Fibroblast of the aortic adventitia (primary cell): ENCODE results near the gene SCART1. TPM values are rescaled to one million over a fixed set of nuclear protein-coding genes. Genes with fewer than 3 reads are reported as not detected.
A peak's percentile ranks its signal among the peaks of the same experiment; 100 is the strongest.
"Not testable (repeated sequence)": the region's sequence is repeated elsewhere in the genome, so short reads cannot be mapped to it uniquely, and the experiment has no call there.

Experiments used
- DNase-seq: peaks from one replicate; pipeline ENCODE4 v3.0.0-alpha.2; 2010; ENCODE audit warnings: low read depth
- H3K4me3 ChIP-seq: 2 replicates; pipeline ENCODE4 v1.5.1; 2011; ENCODE audit warnings: low read depth, mild to moderate bottlenecking, control low read depth, low read length, moderate library complexity
- CTCF ChIP-seq: IDR thresholded peaks from 2 replicates; pipeline ENCODE4 v1.5.1; 2011; ENCODE audit warnings: mild to moderate bottlenecking, low read length, control low read depth, inconsistent platforms; ENCODE audit not compliant: insufficient read depth
- total RNA-seq: library from RNA; depleted of rRNA; stranded (reverse); fragments of >200 nt; gene quantifications from 2 replicates; pipeline ENCODE4 v1.2.3, GENCODE V29; 2012; ENCODE audit warnings: low replicate concordance

The SCART1 gene
- total RNA-seq, 1 donor, result 1.6 TPM

GRCh38 chr10:133422807-133423771, 30.7 kb upstream of the SCART1 start:
- H3K4me3 ChIP-seq, result no peak overlapping the region
- no peak for DNase-seq
- no peak for TF ChIP-seq CTCF

- not testable (repeated sequence) for DNase-seq, H3K4me3 ChIP-seq
Observed at GRCh38 chr10:133424102-133424501, 29.6 kb upstream of the SCART1 start.

GRCh38 chr10:133424601-133425000, 29.1 kb upstream of the SCART1 start, which contains the start of gene SPRN:
TSS of gene SPRN (minus strand) at chr10:133424625. CDS start at chr10:133423681, 944 bp downstream.
- not testable (repeated sequence) for H3K4me3 ChIP-seq, DNase-seq

- DNase-seq, H3K4me3 ChIP-seq: not testable (repeated sequence)
Observed at GRCh38 chr10:133429571-133429970, 24.2 kb upstream of the SCART1 start.

GRCh38 chr10:133431888-133432613, 21.7 kb upstream of the SCART1 start:
- not testable (repeated sequence) for DNase-seq, H3K4me3 ChIP-seq

- H3K4me3 ChIP-seq, DNase-seq: not testable (repeated sequence)
Observed at GRCh38 chr10:133432789-133433188, 21.0 kb upstream of the SCART1 start.

GRCh38 chr10:133438711-133439273, 15.0 kb upstream of the SCART1 start:
- no peak overlapping the region for H3K4me3 ChIP-seq
- DNase-seq, result peak; percentile 6
- TF ChIP-seq CTCF, result peak; percentile 17

GRCh38 chr10:133439517-133440461, 14.0 kb upstream of the SCART1 start:
- no peak for TF ChIP-seq CTCF
- no peak overlapping the region for H3K4me3 ChIP-seq
- DNase-seq, result no peak
